Stimulated activated CD4-positive, alpha-beta T cell treated with anti-CD3 and anti-CD28 coated beads, Interleukin-12 subunit alpha, Interleukin-12 subunit beta, amount 100 ng/mL, for 48 hours (primary cell): ENCODE results near the gene PANX1.

Source experiments
- DNase-seq, 3 donors: peaks; one replicate each; pipeline ENCODE4 v3.0.0-alpha.2; 2020; ENCODE audit warnings: low read depth in 2 of 3, low spot score in 1 of 3

PANX1 gene

DNA sequence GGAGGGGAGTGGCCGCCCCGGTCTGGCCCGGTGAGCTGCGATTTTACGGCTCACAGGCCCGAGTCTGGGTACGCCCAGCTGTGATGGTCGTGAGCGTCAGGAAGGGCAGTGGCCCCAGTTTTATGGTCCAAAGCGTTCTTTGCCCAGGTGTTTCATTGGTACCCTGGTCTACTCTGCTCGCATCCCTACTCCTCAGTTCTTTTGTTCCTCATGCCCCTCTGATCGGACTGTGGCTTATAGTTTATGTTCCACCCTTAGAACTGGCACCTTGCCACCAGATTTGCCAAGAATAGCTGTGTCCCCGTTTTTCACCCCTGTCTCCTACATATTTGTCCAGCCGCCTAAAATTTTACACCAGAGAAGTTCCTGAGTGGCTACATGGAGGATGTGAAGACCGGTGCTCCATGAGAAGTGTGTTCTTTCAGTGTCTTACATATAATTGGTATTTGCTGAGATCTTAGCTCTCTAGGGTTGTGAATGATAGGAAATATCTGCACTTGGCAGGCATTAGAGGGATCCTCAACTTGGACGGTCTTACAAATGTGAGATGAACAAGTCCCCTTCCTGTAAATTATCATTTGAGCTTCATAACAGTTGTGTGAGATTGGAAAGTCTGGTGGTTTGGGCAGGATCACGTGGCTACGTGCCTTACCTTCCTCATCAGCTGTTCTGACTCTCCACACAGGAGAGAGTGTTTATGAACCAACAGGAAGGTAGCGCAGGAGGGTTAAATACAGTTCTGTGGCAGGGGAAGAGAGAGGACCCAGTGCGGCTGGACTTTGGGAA is 1.1 kb downstream of the PANX1 start:
- no peak for DNase-seq

DNA sequence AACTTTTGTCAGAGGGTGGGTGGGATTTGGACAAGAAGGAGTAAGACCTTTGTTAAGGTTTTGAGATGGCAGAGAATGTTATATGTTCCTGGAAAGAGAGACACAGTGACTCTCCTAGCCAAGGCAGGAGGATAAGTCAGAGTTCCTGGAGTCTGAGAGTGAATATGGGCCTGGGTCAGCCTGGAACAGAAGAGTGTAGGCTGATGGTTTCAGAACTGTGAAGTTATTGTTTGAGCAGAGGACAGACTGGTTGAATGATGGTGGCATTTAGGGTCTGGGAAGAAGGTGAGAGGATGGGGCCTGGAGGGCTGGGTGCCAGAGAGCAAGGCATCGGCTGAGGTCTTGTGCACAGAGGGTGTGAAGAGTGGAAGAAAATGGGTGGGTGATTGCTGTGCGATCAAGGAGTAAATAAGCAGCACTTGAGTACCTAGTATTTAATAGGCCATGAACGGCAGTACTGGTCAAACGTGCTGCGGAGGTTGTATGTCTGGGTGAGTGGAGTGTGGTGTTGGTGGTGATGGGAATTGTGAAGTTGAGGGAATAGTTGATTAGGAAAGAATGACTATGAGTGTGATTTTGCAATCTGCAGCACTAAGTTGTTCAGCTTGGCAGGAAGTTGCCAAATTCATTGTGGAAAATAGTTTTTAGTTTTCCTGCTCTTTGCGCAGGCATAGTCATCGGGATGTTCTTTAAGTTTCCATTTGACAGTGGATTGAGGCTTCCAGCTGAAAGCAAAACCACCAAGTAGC is 1.8 kb downstream of the PANX1 start:
- DNase-seq: no peak

DNA sequence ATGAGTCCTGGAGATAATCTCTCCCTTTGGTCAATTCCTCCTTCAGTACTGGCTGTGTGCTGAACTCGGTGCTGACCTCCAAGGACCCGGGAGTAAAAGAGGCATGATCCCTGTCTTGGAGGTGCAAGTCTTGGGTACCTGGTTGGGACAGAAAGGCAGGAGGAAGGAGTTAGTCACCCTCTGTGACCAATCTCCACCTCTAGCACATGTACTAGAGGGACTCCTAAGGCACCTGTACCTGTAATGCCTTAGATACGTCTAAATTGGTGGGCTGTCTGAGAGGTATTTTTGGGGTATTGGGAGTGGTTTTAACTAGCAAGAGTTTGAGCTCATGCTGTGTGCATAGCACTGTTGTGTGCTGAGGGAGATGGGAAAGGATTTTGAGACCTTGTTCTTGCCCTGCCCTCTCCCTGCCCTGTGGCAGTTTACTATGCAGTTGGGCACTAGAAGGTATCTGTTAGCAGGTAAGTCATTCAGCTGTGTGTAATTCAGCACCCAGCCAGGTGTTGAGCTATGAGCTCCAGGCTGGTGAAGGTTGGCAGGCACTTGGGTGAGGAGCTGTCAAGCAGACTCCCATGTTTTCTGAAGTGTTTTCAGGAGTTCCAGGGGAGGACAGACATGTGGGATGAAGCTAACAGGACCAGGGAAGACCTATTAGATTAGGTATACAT is 2.5 kb downstream of the PANX1 start:
- no peak for DNase-seq

DNA sequence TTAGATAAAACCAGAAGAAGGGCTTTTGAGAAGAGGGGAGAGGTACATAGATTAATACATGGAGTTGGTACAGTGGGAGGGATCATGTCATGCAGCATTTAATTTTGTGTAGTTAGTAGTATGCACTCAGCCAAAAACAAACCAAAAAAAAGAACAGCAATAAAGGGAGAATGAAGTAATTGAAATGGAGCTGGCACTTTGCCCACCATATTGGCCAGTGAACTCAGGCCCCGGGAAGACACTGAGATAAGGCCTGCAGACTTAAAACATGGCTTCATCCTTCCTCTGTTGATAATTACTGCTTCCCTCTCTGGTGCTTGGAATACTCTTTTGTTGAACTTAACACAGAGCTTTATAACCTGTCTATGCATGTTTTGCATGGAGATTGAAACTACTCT is 3.1 kb downstream of the PANX1 start:
- DNase-seq: no peak

DNA sequence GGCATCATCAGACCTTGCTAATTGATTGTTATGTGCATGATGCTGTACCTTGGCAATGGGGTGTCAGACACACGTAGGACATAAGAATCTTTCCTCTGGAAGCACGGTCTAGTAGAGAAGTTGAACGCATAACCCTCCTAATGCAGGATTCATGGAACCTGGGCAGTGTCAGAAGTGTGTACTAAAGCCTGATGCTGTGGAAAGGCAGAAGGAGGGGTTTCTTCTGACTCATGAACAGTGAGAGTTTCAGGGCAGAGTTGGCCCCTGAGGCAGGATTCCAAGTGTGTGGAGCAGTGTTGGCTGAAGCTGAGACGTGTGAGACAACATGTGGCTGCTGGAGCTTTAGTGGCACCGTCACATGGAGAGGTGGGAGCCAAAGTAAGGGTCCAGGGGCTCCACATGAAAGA is 3.5 kb downstream of the PANX1 start:
- DNase-seq: no peak

DNA sequence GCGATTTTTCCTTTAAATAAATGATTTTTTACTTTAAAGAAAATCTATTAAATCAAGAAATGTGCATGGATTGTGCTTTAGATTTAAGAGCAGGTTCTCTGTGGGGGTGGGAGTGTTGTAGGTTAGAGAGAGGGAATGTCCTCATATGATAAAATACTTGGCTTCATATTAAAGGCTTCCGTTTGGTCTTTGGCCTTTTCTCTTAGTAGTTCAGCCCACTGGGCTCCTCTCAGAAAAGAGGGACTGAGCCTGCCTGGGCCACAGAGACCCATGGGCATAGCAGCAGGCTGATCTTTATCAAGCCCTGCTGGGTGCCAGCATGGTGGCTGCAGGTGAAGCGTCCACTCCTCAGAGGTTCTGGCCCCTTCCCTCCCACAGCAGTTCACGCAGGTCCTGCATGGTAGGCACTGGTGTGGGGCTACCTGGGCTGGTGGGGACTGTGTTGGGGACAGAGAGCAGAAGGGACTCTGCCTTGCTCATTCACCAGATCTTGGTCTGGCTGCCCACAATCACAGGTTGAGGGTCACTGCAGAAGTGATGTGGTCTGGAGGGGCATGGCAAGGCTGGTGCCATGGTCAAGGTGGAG is 4.3 kb downstream of the PANX1 start:
- DNase-seq: no peak

DNA sequence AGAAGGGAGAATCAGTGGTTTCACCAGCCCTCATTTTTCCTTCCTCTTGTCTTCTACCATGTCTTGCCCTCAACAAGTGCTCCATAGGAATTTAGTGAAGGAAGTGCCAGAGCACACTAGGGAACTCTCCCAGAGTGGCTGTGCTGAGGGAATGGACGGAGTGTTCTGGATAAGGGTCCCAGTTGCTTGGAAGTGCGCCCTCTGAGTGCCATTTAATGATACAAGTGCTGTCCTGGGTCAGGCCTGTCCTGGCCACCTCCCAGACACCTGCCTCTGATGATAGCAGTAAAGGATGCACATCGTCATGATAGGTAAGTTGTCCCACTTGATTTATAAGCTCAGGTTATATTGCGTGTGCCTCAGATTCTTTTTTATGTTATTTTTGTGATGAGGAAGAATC is 5.1 kb downstream of the PANX1 start:
- DNase-seq: no peak

DNA sequence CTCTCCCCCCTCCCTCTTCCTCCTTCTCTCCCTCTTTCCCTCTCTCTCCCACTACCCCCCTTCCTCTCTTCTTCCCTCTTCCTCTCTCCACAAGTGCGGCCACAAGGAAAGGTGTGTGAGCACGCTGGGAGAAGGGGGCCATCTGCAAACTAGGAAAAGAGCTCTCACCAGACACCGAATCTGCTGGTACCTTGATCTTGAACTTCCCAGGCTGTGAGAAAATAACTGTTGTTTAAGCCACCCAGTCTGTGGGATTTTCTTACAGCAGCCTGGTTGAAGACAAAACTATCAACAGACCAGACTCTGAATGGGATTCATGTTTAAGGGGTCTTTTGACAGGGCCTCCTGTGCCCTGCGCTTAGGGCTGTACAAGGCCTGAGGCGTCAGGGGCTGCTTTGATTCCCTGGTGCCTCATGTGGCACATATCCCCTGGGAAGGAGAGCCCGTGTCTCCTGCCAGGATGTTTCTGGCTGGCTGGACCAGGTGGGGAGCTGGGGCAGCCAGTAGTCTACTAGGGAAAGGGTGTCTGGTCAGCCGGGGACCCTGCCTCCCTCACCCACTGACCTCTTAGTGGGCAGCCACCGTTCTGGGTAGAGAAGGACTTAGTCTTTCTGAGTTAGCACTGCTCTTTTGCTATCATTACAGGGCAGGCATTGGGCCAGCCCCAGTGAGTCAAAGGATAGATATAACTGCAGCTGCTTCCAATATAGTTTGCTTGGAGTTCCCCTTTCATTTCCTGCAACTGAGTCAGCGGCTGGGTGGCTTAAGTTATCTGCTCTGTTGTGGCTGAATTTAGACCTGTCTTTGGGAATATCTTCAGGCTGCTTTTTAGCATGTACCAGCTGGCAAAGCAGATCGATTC is 6.2 kb downstream of the PANX1 start:
- peak in 2 of 3 donors; percentile 27 to 34 for DNase-seq

DNA sequence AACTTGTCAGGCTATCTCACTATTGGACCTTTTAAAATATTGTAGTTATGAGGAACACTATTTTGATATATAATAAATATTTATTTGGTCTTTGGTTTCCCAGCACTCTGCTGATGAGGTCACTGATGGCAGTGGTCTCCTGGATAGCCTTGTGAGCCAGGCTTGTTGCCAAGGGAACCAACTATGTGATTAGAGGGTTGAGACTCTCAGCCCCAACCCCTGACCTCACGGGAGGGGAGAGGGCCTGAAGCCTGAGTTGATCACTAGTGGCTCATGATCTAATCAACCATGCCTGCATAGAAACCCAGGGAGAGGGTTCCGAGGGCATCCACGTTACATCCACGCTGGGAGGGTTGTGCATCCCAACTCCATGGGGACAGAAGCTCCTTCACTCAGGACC is 10.8 kb downstream of the PANX1 start:
- no peak for DNase-seq

DNA sequence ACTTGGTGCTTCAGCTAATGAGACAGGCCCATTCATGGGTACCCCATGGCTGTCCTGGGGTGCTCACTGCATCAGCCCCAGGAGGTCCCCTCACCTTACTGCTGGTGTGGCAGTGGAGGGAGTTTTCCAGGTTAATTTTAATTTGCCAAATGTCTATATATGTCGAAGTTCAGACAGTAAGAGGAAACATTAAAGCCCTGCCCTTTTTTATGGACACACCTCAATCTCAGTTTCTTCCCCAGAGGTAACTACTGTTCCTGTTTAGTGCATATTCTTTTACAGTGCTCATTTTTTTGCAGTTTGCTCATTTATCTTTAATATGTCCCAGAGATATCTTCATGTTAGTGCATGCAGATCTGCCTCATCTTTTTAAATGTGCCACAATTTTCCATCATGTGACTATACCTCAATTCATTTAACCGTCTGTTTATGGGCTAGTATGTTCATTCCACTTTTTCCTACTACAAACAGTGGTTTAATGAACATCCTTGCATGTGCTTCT is 11.6 kb downstream of the PANX1 start:
- DNase-seq: no peak

DNA sequence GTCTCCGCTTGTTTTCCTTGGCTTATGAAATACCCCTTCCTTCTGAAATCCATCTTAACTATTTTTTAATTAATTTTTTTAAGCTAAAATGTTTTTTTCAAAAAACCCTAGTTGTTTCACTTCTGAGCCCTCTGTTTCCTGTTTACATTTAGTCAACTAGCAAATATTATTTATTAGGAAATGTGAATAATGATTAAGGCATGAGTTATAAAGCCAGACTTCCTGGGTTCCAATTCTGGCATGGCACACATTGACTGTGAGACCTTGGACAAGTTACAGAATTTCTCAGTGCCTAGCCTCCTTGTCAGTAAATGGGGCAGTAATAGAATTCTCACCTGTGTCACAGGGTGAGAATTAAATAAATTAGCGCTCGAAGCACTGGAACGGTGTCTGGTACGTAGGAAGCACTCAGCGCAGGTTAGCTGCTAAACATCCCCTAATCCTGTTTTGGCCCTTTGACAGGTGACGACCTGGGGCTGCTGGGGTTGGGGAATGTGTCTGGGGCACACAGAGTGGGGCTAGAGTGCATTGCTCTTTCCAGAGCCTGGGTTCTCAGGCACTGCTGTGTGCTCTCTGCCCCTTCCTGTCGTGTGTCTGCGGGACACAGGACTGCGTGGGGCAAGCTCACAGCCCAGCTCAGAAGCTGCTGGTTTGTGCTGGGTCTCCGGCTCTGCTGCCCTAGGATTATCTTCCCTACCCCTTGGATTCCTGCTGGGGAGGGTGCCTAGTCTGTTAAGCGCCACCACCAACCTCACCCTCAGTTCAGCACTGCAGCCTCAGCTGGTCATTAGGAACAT is 13.1 kb downstream of the PANX1 start:
- DNase-seq: no peak

DNA sequence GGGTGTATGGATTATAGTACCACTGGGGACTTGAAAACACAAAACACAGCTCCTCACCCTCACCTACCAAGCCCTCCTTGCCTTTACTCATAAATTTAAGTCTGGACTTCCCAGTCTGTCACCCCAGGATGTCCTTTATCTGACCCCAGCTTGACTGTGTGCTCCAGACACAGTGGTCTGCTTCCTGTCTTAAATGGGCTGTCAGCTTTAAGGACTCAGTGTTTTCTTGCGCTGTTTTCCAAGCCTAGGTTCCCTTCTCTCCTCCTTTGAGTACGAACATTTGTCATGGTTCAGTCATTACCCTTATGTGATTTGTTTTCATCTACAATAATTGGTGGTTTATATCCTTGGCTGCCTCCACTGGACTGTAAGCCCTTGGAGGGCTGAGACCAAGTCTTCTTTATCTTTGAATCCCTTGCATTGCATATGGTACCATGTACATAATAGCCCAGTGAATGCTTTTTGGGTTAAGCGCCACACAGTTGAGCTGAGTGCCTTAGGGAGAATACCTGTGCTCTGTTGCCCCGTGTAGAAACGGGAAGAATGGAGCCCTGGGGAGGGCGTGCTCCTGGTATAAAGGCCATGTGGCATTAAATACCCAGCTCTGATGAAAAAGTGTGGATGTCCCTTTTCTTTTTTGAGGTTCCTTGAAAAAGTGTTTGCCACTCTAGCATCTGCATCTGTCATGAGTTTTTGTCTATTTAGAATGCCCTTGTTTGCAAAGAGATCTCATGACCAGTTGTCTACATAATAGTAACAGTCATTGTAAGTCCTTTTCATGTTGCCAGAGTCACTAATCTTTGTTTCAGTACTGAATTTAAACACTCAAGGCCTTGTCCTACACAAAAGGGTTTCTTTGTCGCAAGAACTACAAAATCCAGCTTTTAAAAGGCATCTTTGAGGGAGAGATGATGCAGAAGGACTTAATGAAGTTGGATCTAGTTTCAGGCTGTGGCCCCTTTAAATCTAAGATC is 14.0 kb downstream of the PANX1 start:
- DNase-seq: no peak

DNA sequence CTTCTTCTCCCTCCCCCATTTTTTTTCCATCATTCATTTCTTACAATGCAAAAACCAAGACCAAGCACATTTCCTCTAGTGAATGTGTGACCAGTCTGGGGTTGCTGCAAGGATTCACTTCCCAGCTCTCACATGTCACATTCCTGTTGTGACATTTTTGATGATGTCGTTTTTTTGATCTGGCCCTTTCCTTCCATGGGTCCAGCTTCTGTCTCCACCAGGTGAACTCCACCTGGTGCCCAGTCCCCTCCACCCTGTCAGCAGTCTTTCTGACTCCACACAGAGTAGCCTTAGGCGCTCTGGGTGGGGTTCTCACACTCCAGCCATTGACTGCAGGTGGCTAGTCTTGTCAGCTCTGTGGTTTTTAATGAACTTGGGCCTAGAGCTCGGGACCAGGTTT is 15.6 kb downstream of the PANX1 start:
- no peak for DNase-seq

DNA sequence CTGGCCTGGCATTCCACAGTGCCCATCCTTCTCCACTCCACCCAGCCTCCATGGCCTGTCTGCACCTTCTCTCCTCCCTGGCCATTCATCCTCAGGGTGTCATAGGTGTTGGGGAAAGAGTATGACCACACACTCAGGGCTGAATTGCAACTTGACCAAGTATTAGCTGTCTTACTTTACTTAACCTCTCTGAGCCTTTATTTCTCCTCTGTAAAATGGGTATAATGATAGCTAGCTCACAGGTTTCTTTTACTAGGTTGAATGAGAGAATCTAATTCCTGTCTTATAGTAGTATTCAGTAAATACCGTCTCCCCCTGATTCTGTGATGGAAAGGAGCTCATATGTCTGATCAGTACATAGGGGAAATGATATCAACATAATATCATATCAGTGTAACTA is 16.0 kb downstream of the PANX1 start:
- DNase-seq: no peak

DNA sequence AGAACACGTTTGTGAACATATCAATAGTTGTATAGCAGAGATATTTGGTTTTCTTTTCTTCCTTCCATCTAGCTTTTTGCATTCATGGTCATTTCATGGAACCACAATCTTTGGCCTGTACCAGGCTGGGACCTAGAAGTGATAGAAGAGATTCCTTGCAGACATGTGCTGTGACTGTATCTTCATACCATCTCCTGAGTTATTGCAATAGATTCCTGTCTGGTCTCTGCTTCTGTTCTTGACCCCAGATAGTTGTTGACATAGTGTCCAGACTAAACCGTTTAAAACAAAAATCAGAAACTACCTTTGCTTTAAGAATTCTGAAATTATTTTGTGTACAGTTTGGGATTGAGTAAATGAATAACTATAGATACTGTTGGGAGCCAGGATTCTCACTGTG is 16.8 kb downstream of the PANX1 start:
- no peak for DNase-seq

DNA sequence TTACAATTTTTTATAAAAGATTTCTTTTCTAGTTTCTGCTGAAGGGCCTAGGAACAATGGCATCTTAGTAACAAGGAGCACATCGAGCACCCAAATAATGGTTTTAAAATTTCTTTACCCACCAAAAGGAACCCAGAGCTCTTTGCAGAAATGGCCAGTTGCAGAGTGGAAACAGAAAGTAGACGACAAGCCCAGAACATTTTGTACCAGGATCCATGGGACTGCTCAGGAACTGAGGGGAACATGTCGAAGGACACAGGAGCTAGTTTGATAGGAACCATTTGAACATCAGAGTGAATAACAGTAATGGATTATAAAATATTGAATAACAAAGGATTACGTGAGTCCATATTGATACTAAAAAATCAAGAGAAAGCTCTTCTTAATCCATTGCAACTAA is 17.3 kb downstream of the PANX1 start:
- no peak for DNase-seq

DNA sequence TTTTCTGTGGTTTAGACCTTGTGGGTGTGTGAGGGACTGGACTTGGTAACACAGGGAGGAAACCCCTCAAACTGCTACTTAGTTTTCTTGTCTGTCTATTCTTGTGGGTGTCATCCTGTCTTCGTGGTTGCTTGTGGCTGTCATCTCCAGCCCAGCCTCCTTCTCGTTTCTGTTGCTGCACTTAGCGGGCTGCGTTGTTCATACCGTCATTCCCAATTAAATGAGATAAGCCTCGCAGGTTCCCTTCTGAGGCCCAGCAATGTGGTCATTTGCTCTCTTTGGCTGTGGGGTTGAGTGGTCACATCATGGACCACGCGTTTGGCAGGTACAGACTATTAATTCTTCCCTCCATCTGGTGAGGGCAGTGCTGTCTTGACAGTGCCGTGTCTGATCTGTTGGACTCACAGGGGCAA is 18.8 kb downstream of the PANX1 start:
- peak in 1 of 3 donors; percentile 30 for DNase-seq

DNA sequence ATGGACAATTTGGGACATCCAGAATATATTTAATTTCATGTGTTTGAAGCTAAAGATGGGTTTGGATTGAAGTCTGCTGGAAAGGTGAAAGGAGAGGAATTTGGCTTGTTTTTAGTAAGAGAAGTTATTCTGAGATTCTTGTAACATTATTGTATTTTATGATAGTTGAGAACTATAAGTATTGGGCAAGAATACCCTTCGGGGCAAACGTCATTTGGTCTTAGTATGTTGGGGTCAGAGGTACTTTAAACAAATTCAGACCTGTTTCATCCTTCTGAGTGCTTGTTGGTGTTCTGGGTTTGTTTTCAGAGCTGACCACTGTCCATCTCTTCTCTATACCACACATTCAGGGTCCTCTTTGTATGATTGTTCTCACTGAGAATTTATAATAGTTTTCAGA is 19.5 kb downstream of the PANX1 start:
- no peak for DNase-seq
